Mesodermal cell (in vitro differentiated cells): ENCODE results near the gene NUDT14.

Experiments used
- H3K27ac ChIP-seq: 2 replicates; pipeline ENCODE4 v1.7.0; 2013; ENCODE audit warnings: mild to moderate bottlenecking, low read depth, low read length, moderate library complexity; ENCODE audit not compliant: severe bottlenecking
- H3K36me3 ChIP-seq: 2 replicates; pipeline ENCODE4 v1.7.1; 2013; ENCODE audit warnings: mild to moderate bottlenecking, low read length, moderate library complexity; ENCODE audit not compliant: control insufficient read depth, insufficient read depth
- H3K4me1 ChIP-seq: one replicate; pipeline ENCODE4 v1.7.1; 2013; ENCODE audit warnings: mild to moderate bottlenecking, low read length; ENCODE audit not compliant: insufficient read depth, control insufficient read depth, poor library complexity, severe bottlenecking
- H3K4me3 ChIP-seq: 2 replicates; pipeline ENCODE4 v1.7.0; 2013; ENCODE audit warnings: low read length, control low read depth, mild to moderate bottlenecking; ENCODE audit not compliant: insufficient read depth, poor library complexity, severe bottlenecking; ENCODE audit errors: extremely low read depth
- H3K9me3 ChIP-seq: 2 replicates; pipeline ENCODE4 v1.7.1; 2013; ENCODE audit warnings: mild to moderate bottlenecking, low read length, moderate library complexity; ENCODE audit not compliant: control insufficient read depth
- WGBS, 2 experiments: methylation state at CpG; one replicate each; pipeline ENCODE4 v1.1.5; 2013; ENCODE audit warnings: missing lambda C conversion rate in 2 of 2; ENCODE audit not compliant: insufficient coverage in 2 of 2; 5-methylcytosine and 5-hydroxymethylcytosine counted together

NUDT14 gene

DNA sequence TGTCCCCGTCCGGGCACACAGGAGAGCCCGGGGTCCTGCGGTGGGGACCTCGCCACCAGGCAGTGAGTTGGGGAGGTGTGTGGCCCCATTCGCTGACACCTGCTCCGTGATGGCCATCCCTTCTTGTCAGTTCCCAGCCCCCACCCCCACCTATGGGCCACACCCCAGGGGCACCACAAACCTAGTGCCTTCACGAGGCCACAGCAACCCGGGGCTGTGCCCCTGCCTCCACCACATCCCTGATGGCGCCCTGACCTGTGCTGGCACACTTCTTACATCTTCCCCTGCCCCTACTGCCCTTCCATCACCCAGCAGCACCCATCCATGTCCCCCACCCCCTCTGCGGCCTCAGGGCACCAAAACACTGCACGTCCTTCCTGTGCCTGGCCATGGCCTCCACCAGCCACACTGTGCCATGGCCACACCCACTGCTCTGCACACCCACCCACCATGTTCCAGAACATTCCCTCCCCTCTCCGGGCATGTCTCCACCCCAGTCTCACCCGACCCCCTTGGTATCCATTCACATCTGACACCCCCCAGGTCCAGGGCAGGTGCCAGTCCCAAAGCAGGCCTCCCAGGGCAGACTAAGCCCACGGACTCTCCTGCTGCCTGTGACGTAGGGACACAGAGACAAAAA lies 37.0 kb downstream of the NUDT14 start:
- Histone ChIP-seq H3K4me1 (no peaks in the 10 kb centered on the region), H3K27ac (no peak overlapping the region), H3K4me3 (no peak overlapping the region), H3K36me3 (no peaks in the 10 kb centered on the region), H3K9me3 (peaks cover 13% of the 10 kb centered on the region)
- WGBS, 2 experiments: 92 to 94% methylated on average over 9 to 12 of the region's 16 CpGs

DNA sequence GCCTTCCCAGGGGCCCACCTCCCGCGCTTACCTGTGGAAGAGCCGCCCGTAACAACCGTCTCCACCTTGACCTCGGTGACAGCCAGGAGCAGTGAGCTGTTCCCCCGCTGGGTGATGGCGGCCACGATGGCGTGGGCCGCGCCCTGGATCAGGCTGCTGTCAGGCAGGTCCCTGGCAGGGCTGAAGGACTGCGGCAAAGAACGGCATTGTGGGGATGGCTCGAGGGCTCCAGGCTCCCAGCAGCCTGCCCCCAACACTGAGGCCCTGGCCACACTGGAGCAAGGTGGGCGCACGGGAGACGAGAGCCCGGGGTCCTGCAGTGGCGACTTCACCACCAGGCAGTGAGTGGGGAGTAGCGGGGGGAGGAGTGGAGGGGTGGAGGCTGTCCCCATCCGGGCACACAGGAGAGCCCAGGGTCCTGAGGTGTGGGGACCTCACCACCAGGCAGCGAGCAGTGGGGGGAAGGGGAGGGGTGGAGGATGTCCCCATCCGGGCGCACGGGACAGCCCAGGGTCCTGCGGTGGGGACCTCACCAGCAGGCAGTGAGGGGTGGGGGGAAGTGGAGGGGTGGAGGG lies 37.6 kb downstream of the NUDT14 start:
- WGBS, 2 experiments: 94 to 95% methylated on average over 17 to 26 of the region's 27 CpGs
- H3K9me3 ChIP-seq: peaks cover 13% of the 10 kb centered on the region
- no peaks in the 10 kb centered on the region for H3K4me1 ChIP-seq
- H3K36me3 ChIP-seq: no peaks in the 10 kb centered on the region
- H3K27ac ChIP-seq: no peak overlapping the region
- no peak overlapping the region for H3K4me3 ChIP-seq

DNA sequence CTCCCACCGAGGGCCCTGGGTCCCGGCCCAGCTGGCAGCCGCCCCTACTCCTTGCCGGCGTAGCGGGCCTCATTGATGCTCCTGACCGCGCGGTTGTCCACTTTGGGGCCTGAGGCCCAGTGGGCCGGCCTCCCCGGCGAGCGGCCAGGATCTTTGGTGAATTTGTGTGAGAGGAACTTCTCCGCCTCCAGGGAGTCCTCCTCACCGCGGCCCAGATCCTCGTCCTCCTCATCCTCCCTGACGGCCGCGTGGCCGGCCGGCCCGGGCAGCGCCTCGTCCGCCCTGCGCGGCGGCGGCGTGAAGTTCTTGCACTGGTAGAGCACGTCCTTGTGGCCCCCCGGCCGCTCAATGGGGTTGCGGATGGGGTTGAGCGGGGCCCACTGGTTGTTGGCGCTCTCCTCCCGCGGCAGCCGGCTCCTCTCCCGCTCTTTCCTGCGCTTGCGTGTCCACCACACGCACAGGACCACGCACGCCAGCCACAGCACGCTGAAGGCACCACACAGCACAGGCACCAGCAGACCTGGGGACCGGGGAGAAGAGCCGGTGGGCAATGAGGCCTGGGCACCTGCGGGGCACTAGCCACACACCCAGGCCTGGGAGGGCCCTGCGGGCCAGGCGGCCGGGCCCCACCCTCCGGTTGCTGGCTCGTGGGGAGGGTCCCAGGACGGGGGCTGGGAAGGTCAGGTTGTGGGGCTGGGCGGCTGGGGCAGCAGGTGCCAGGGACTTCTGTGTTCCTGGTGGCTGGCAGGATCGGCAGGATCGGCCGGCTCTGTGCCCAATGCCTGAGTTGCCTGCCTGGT lies 38.3 kb downstream of the NUDT14 start:
- H3K36me3 ChIP-seq: no peaks in the 10 kb centered on the region
- H3K4me3 ChIP-seq: no peak overlapping the region
- no peaks in the 10 kb centered on the region for H3K4me1 ChIP-seq
- 95 to 96% methylated on average over 54 to 56 of the region's 60 CpGs for WGBS, 2 experiments
- H3K9me3 ChIP-seq: peaks cover 13% of the 10 kb centered on the region
- no peak overlapping the region for H3K27ac ChIP-seq

DNA sequence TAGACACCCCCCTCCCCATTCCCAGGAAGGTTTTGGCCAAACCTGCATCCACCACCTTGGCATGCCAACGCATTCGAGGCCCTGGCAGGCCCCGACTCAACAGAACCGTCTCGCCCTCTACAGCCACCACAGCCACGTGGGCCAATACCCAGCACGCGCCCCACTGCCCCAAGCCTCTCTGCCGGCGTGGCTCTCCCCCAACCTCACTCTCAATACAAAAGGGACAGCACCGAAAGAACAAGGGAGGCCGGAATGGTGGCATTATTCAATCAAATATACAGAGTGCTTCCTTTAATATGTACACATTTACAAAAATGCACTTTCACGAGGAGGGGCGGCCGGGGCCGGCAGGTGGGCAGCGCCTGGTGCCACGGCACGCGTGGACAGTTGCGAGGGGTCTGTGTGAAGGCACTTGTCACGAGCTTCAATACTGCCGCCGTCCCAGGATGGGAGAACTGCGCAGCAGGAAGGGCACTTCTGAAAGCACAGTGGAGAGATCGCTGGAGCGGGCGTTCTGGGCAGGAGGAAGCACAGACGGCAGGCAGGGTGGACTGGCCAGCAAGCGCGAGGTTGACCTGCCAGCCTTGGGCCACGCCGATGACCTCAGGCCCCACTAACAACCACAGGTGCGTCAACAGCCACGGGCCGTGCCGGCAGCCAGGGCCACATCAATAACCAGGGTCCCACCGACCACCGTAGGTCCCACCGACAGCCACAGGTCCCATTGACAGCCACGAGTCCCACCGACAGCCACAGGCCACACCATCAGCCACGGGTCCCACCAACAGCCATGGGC lies 39.4 kb downstream of the NUDT14 start:
- Histone ChIP-seq H3K4me1 (no peaks in the 10 kb centered on the region), H3K36me3 (no peaks in the 10 kb centered on the region), H3K4me3 (no peak overlapping the region), H3K27ac (no peak overlapping the region), H3K9me3 (peaks cover 13% of the 10 kb centered on the region)
- 90 to 95% methylated on average over 35 to 38 of the region's 43 CpGs for WGBS, 2 experiments

DNA sequence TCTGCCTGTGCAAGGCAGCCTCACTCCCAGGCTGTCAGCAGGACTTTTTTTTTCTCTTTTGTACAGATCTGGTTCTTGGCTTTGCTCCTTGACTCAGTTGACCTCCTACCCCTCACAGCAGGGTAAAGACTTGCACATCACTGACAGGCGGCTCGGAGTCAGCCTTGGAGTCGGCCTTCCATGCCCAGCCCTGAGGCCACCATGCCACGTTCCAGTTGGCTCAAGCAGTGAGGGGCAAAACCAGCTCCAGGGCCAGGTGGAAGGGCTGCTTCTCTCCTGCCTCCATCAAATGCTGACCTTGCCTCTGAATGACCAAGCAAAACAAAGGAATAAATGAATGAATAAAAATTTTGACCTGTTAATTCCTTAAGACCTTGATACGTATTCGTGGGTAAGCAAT lies 40.1 kb downstream of the NUDT14 start:
- H3K27ac ChIP-seq: no peak overlapping the region
- 85 to 100% methylated on average over 1 to 4 of the region's 6 CpGs for WGBS, 2 experiments
- no peak overlapping the region for H3K4me3 ChIP-seq

DNA sequence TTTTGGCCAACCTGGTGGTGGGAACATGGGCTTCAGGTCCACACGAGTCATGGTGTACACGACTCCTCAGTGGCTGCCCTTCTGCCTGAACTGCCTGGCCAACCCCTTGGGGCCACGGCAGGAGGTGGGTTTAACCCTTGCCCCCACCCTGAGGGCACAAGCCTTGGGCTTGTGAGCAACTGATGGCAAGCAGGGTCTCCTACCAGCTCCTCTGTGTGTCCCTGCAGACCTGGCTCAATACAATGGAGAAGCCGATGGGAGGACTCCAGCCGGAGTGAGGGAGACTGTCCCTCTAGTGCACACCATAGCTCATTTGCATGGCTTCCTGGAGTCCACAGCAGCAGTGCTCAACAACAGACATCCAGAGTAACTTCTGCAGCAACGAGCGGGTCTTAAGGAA lies 40.5 kb downstream of the NUDT14 start:
- no peak overlapping the region for H3K4me3 ChIP-seq
- H3K27ac ChIP-seq: no peak overlapping the region
- peaks cover 13% of the 10 kb centered on the region for H3K9me3 ChIP-seq
- H3K36me3 ChIP-seq: no peaks in the 10 kb centered on the region
- 87% methylated on average over 7 of the region's 7 CpGs for WGBS, 2 experiments
- H3K4me1 ChIP-seq: no peaks in the 10 kb centered on the region

More for the DNA sequence above, 40.1 kb downstream of the NUDT14 start:
- H3K4me1 ChIP-seq: no peaks in the 10 kb centered on the region
- H3K9me3 ChIP-seq: peaks cover 13% of the 10 kb centered on the region
- H3K36me3 ChIP-seq: no peaks in the 10 kb centered on the region

DNA sequence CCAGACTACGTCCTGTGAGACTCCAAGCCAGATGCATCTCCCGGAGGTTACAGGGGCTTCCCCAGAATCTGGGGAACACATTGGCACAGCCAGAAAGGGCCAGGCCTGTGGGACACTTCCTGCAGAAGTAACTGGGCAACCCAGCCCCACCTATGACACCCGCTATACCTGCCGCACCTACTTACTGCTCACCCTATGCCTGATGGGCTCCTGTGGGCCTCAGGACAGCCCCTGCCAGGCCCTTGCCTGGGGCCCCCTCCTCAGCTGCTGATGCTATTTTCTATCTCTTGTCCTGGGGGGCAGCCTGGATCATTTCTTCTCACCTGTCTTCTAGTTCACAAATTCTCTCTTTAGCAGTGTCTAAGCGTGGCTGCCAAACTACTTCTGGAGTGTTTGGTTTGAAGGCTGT lies 41.3 kb downstream of the NUDT14 start:
- WGBS, 2 experiments: 93 to 94% methylated on average over 4 of the region's 5 CpGs
- H3K9me3 ChIP-seq: peaks cover 13% of the 10 kb centered on the region
- no peak overlapping the region for H3K4me3 ChIP-seq
- no peaks in the 10 kb centered on the region for H3K36me3 ChIP-seq
- no peak overlapping the region for H3K27ac ChIP-seq
- no peaks in the 10 kb centered on the region for H3K4me1 ChIP-seq

DNA sequence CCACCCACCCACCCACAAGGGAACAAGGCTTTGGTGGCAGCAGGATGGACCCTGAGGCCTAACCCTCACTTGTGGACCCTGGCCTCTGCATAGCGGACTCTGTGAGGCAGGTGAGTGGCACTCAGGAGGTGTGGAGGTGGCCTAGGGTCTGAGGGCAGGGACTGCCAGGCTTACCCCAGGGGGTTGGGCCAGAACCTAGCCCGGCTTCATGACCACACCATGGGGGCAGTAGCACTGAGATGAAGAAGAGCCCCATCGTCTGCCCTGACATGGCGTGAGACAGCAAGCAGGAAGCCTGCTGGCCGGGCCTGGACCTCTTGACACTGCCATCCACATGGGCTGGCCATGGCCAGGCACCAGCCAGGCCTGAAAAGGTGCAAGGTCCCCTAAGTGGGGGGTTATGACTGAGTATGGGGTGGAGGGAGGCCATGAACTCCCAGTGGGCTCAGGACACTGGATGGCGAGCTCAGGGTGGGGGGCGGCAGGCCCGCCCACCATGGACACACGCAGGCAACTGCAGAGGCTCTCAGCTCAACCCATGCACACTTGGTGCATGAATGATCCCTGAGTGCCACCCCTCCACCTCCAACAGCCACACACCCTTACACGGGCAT lies 41.8 kb downstream of the NUDT14 start:
- Histone ChIP-seq H3K36me3 (no peaks in the 10 kb centered on the region), H3K4me3 (no peak overlapping the region), H3K27ac (no peak overlapping the region), H3K9me3 (peaks cover 13% of the 10 kb centered on the region), H3K4me1 (no peaks in the 10 kb centered on the region)
- 61 to 68% methylated on average over 6 to 7 of the region's 10 CpGs for WGBS, 2 experiments

DNA sequence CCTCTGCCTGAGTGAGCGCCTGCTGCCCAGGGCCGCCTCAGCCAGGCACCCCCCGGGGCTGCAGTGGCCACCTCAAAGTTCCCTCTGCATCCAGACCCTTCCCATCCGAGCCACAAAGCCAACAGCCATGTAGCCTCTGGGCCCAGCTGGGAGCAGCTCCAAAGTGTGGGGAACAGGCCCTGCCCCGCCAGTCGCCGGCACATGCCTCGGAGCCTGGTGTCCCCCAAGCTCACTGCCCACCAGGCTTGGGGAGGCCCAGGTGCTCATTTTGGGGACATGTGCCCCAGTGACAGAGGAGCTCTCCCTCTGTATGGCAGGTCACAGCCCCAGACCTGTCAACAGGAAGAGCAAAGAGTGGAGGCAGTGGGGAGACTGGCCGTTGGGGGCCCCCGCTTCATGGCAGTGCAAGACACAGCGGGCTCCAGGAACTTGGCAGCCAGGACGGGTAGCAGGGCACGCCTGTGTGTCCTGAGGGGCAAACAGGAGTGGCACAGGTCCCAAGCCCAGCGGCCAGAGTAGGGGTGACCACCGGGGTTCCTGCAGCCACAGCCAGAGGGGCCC lies 42.5 kb downstream of the NUDT14 start:
- Histone ChIP-seq H3K27ac (no peak overlapping the region), H3K4me1 (no peaks in the 10 kb centered on the region), H3K9me3 (peaks cover 13% of the 10 kb centered on the region), H3K36me3 (no peaks in the 10 kb centered on the region), H3K4me3 (no peak overlapping the region)
- 95 to 97% methylated on average over 11 to 12 of the region's 15 CpGs for WGBS, 2 experiments

DNA sequence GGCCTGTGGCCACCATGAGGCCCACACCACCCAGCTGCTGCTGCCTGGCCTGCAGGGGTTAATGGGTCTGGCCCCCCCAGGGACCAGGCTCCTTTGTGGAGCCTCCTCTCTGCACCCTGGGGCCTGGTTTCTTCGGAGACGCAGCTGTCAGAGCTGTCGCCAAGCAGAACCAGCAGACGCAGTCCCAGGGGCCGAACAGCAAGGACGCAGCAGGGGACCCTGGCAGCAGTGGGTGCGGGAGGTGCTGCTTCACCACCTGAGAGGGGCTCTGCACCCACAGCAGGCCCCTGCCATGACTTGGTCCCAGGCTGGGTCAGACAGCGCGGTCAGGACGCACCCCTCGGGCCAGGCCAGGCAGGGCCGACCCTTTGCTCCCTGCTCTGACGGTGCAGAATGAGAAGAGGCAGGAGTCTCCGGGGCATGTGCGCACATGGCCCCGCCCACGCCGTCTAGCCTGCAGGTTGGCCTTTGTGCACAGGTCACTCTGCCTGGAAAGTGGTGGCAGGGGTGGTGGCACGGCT lies 43.0 kb downstream of the NUDT14 start:
- H3K9me3 ChIP-seq: peaks cover 13% of the 10 kb centered on the region
- 92 to 95% methylated on average over 14 to 19 of the region's 19 CpGs for WGBS, 2 experiments
- no peaks in the 10 kb centered on the region for H3K4me1 ChIP-seq
- no peak overlapping the region for H3K27ac ChIP-seq
- H3K4me3 ChIP-seq: no peak overlapping the region
- no peaks in the 10 kb centered on the region for H3K36me3 ChIP-seq
